IMR-90 (cell line): ENCODE measurements around the gene UBE2G1. TPM values are rescaled to one million over a fixed set of nuclear protein-coding genes. Genes with fewer than 3 reads are reported as not detected.

Source experiments
- ATAC-seq: fragments of 200-7000 bp; cut with Tn5 transposase; 2 replicates; pipeline ENCODE4 v1.9.1; 2020; ENCODE audit warnings: low read depth, mild to moderate bottlenecking, moderate library complexity
- BruUV-seq: library from RNA; stranded (reverse); fragments of 400-500 nt; replicated peaks from 2 replicates; lab custom pipeline; 2021; lab: Mats Ljungman, UMichigan
- CTCF ChIA-PET: fragments of 300-600 bp; formaldehyde crosslinking; extraction: SDS; loops from one replicate; lab custom pipeline; 2021; ENCODE audit warnings: antibody characterized with exemption; lab: Yijun Ruan, JAX
- POLR2A ChIA-PET: fragments of 300-600 bp; sonication (Branson Sonifier 250); formaldehyde crosslinking; loops from one replicate; lab custom pipeline; 2022; ENCODE audit warnings: antibody characterized with exemption; ENCODE audit not compliant: unreplicated experiment; lab: Charles Lee
- DNase-seq: peaks from one replicate; pipeline ENCODE4 v3.0.0; 2013
- H2AFZ ChIP-seq: replicated peaks from 2 replicates; pipeline ENCODE3; 2013; ENCODE audit warnings: low read length, mild to moderate bottlenecking; ENCODE audit not compliant: poor library complexity
- H2AK5ac ChIP-seq: 2 replicates; pipeline ENCODE4 v1.6.1; 2013; ENCODE audit warnings: low read depth, low read length, inconsistent platforms
- H2AK9ac ChIP-seq: replicated peaks from 2 replicates; pipeline ENCODE3; 2013; ENCODE audit warnings: mild to moderate bottlenecking, low read depth, low read length, moderate library complexity; ENCODE audit not compliant: poor library complexity
- H2BK120ac ChIP-seq: 2 replicates; pipeline ENCODE4 v1.6.1; 2013; ENCODE audit warnings: low read depth, low read length, inconsistent platforms
- H2BK15ac ChIP-seq: 3 replicates; pipeline ENCODE4 v1.6.1; 2013; ENCODE audit warnings: low read depth, low read length, inconsistent platforms
- H2BK20ac ChIP-seq: 2 replicates; pipeline ENCODE4 v1.6.1; 2013; ENCODE audit warnings: low read depth, mild to moderate bottlenecking, inconsistent platforms, low read length, moderate library complexity
- H2BK5ac ChIP-seq: 2 replicates; pipeline ENCODE4 v1.6.1; 2013; ENCODE audit warnings: mild to moderate bottlenecking, low read depth, low read length, inconsistent platforms; ENCODE audit not compliant: poor library complexity, severe bottlenecking
- H3K14ac ChIP-seq: replicated peaks from 2 replicates; pipeline ENCODE4 v1.6.1; 2013; ENCODE audit warnings: low read depth, low read length, inconsistent platforms
- H3K18ac ChIP-seq: 2 replicates; pipeline ENCODE4 v1.6.1; 2013; ENCODE audit warnings: low read depth, low read length, control low read depth
- H3K23ac ChIP-seq: 2 replicates; pipeline ENCODE4 v1.6.1; 2013; ENCODE audit warnings: low read depth, low read length, inconsistent platforms
- H3K27ac ChIP-seq: 2 replicates; pipeline ENCODE4 v1.5.1; 2013; ENCODE audit warnings: mild to moderate bottlenecking, control low read depth, low read length; ENCODE audit not compliant: insufficient read depth
- H3K27me3 ChIP-seq: 2 replicates; pipeline ENCODE4 v1.6.1; 2013; ENCODE audit warnings: low read length; ENCODE audit not compliant: control insufficient read depth, insufficient read depth
- H3K36me3 ChIP-seq: 2 replicates; pipeline ENCODE4 v1.6.1; 2013; ENCODE audit warnings: low read length, mixed read lengths; ENCODE audit not compliant: control insufficient read depth, insufficient read depth
- H3K4ac ChIP-seq: 2 replicates; pipeline ENCODE4 v1.6.1; 2013; ENCODE audit warnings: low read depth, low read length, inconsistent platforms
- H3K4me1 ChIP-seq: 2 replicates; pipeline ENCODE4 v1.6.1; 2013; ENCODE audit warnings: low read length, mixed read lengths; ENCODE audit not compliant: control insufficient read depth, insufficient read depth
- H3K4me2 ChIP-seq: 2 replicates; pipeline ENCODE4 v1.6.1; 2013; ENCODE audit warnings: low read depth, mild to moderate bottlenecking, control low read depth, low read length, moderate library complexity
- H3K4me3 ChIP-seq: 2 replicates; pipeline ENCODE4 v1.5.1; 2013; ENCODE audit warnings: low read depth, mild to moderate bottlenecking, control low read depth, low read length, moderate library complexity; ENCODE audit not compliant: insufficient read depth
- H3K56ac ChIP-seq: 2 replicates; pipeline ENCODE4 v1.6.1; 2013; ENCODE audit warnings: low read length, inconsistent platforms; ENCODE audit not compliant: insufficient read depth; ENCODE audit errors: extremely low read depth
- H3K79me1 ChIP-seq, 2 experiments: 2 replicates each; pipeline ENCODE4 v1.6.1; 2013; ENCODE audit warnings: low read length in 2 of 2, inconsistent platforms in 1 of 2, low read depth in 1 of 2
- H3K9ac ChIP-seq: 2 replicates; pipeline ENCODE4 v1.6.1; 2013; ENCODE audit warnings: low read depth, low read length, control low read depth
- H3K9me1 ChIP-seq: 2 replicates; pipeline ENCODE4 v1.6.1; 2013; ENCODE audit warnings: low read length, inconsistent platforms; ENCODE audit not compliant: insufficient read depth
- H3K9me3 ChIP-seq: 2 replicates; pipeline ENCODE4 v1.6.1; 2013; ENCODE audit warnings: low read length; ENCODE audit not compliant: control insufficient read depth, insufficient read depth
- H4K20me1 ChIP-seq: 2 replicates; pipeline ENCODE4 v1.6.1; 2013; ENCODE audit warnings: low read length, inconsistent platforms; ENCODE audit not compliant: insufficient read depth
- H4K5ac ChIP-seq: 2 replicates; pipeline ENCODE4 v1.6.1; 2013; ENCODE audit warnings: mild to moderate bottlenecking, low read depth, low read length, control low read depth
- H4K8ac ChIP-seq, 2 experiments: 2 replicates each; pipeline ENCODE4 v1.6.1; 2013; ENCODE audit warnings: low read depth in 2 of 2, low read length in 2 of 2, control low read depth in 1 of 2, inconsistent platforms in 1 of 2
- H4K91ac ChIP-seq: 2 replicates; pipeline ENCODE4 v1.6.1; 2013; ENCODE audit warnings: low read depth, low read length, inconsistent platforms; ENCODE audit not compliant: insufficient read depth
- BHLHE40 ChIP-seq: fragments of 150-350 bp; IDR thresholded peaks from 2 replicates; pipeline ENCODE4 v1.6.1; 2016; ENCODE audit warnings: mild to moderate bottlenecking, low read depth, low read length
- CEBPB ChIP-seq: IDR thresholded peaks from 2 replicates; pipeline ENCODE4 v1.6.1; 2012; ENCODE audit warnings: low read depth, low read length, improper control_type of control experiment
- CHD1 ChIP-seq: IDR thresholded peaks from 2 replicates; pipeline ENCODE4 v1.6.1; 2012; ENCODE audit warnings: low read depth, low read length, improper control_type of control experiment
- FOS ChIP-seq: fragments of 150-350 bp; IDR thresholded peaks from 2 replicates; pipeline ENCODE4 v1.6.1; 2016; ENCODE audit warnings: low read depth, low read length
- MAFK ChIP-seq: IDR thresholded peaks from 2 replicates; pipeline ENCODE4 v1.6.1; 2012; ENCODE audit warnings: low read depth, low read length, improper control_type of control experiment
- NFE2L2 ChIP-seq: fragments of 150-350 bp; IDR thresholded peaks from 2 replicates; pipeline ENCODE4 v1.6.1; 2016; ENCODE audit warnings: low read depth, mild to moderate bottlenecking, low read length
- POLR2A ChIP-seq: IDR thresholded peaks from 2 replicates; pipeline ENCODE4 v1.6.1; 2012; ENCODE audit warnings: mild to moderate bottlenecking, low read depth, low read length
- RFX5 ChIP-seq: IDR thresholded peaks from 2 replicates; pipeline ENCODE4 v1.8.0; 2012; ENCODE audit warnings: low read depth, mild to moderate bottlenecking, low read length, moderate library complexity
- USF2 ChIP-seq: fragments of 150-350 bp; IDR thresholded peaks from 2 replicates; pipeline ENCODE4 v1.6.1; 2017; ENCODE audit warnings: mild to moderate bottlenecking, antibody characterized with exemption, low read length, low read depth
- WGBS, 2 experiments: methylation state at CpG; one replicate each; pipeline versions ENCODE4 v1.1.5 to v1.1.7; 2013; ENCODE audit warnings: missing lambda C conversion rate in 2 of 2; ENCODE audit not compliant: insufficient read length in 1 of 2; ENCODE audit errors: extremely low coverage in 2 of 2; 5-methylcytosine and 5-hydroxymethylcytosine counted together
- dilution Hi-C: fragments of 300-500 bp; cut with HindIII; formaldehyde crosslinking; loops from one replicate; pipeline ENCODE4 v1.14.3; 2018; ENCODE audit warnings: low sequenced_read_pairs; ENCODE audit not compliant: unreplicated experiment
- in situ Hi-C: fragments of 300-500 bp; cut with MboI; formaldehyde crosslinking; loops from 3 replicates; pipeline ENCODE4 v1.14.3; 2019; ENCODE audit warnings: low sequenced_read_pairs, inconsistent platforms, mixed read lengths
- intact Hi-C: fragments of 100-400 bp; cut with micrococcal nuclease; formaldehyde crosslinking; loops from 2 replicates; pipeline ENCODE4 v1.10.0; 2022
- polyA plus RNA-seq, 3 experiments: library from polyadenylated mRNA; depleted of rRNA; stranded (reverse); fragments of >200 nt; gene quantifications; 2 replicates each; pipeline ENCODE4 v1.2.3, GENCODE V29; 2012; ENCODE audit warnings: low replicate concordance in 1 of 3
- total RNA-seq: library from RNA; depleted of rRNA; stranded (reverse); fragments of >200 nt; gene quantifications from 2 replicates; pipeline ENCODE4 v1.2.3, GENCODE V29; 2012

The UBE2G1 gene
- total and polyA plus RNA-seq, 2 of the 4 experiments (the other 2 are of a cell fraction): 26.3 to 26.6 TPM

- Histone ChIP-seq H2BK5ac (peak overlapping the region; percentile 43), H3K9me1 (peaks cover 19% of the 10 kb centered on the region), H2BK120ac (peak overlapping the region; percentile 43; the same call in 1 of the 2 replicates), H2BK15ac (no peak overlapping the region), H4K5ac (peak overlapping the region; percentile 30; the same call in 1 of the 2 replicates), H4K8ac (0 out of 4 replicates have a peak overlapping the region, but pooled peaks of 1 of the 2 experiments have one; percentile 25), H3K4ac (peak overlapping the region; percentile 14; the same call in 1 of the 2 replicates), H3K23ac (peak overlapping the region; percentile 44), H3K4me3 (no peak overlapping the region), H3K36me3 (peaks cover 13% of the 10 kb centered on the region), H2AK5ac (peak overlapping the region; percentile 94), H4K20me1 (peaks cover 31% of the 10 kb centered on the region), H4K91ac (peak overlapping the region; percentile 76; the same call in 1 of the 2 replicates), H3K18ac (peak overlapping the region; percentile 30; the same call in 1 of the 2 replicates), H3K27ac (no peak overlapping the region), H3K56ac (no peak overlapping the region), H2AK9ac (no peak overlapping the region), H3K4me2 (peak overlapping the region; percentile 16; the same call in 1 of the 2 replicates), H3K9ac (no peak overlapping the region), H3K14ac (peak overlapping the region; percentile 29; the same call in 1 of the 2 replicates), H3K9me3 (no peaks in the 10 kb centered on the region), H3K27me3 (no peaks in the 10 kb centered on the region), H2AFZ (no peak overlapping the region), H3K79me1 (peaks cover 16 to 61% of the 10 kb centered on the region in 2 experiments), H2BK20ac (0 out of 2 replicates have a peak overlapping the region, but pooled peaks have one; percentile 9), H3K4me1 (peaks cover 18% of the 10 kb centered on the region)
- in situ Hi-C loops (no loop called here), dilution Hi-C loops (no loop called here), intact Hi-C loops (loop anchor here (5.0 kb wide), 1 partner anchor 135 kb away; the partner anchor contains the start of gene UBE2G1)
- WGBS, 2 experiments: no CpG with 5 or more reads among the region's 4 CpGs
- ChIA-PET POLR2A (no interaction called here), CTCF (interaction anchor here (0.7 kb wide), 1 partner anchor 20 kb away, joined by 3 read pairs; no protein-coding TSS in a partner anchor)
- BruUV-seq: no TSS peak
- TF ChIP-seq USF2: no peak
- no peak for TF ChIP-seq MAFK
- no peak for TF ChIP-seq BHLHE40
- TF ChIP-seq FOS: peak; percentile 18; the same call in 1 of the 2 replicates
- TF ChIP-seq POLR2A: no peak
- TF ChIP-seq RFX5: no peak
- TF ChIP-seq CHD1: no peak
- peak; percentile 29; the same call in 1 of the 2 replicates for TF ChIP-seq NFE2L2
- TF ChIP-seq CEBPB: peak; percentile 96
- ATAC-seq (no peak), DNase-seq (peak; percentile 74)
Observed at GRCh38 chr17:4232168-4232813, 134.2 kb downstream of the UBE2G1 start.
